NCI-H2227 treated with DMSO at 0.1 percent for 48 hours (cell line): ENCODE measurements around the gene DSCAML1.
A peak's percentile ranks its signal among the peaks of the same experiment; 100 is the strongest.

ENCODE experiments used
- DNase-seq: peaks from one replicate; lab custom pipeline; 2025; lab: John Stamatoyannopoulos, UW

Gene DSCAML1

DNA sequence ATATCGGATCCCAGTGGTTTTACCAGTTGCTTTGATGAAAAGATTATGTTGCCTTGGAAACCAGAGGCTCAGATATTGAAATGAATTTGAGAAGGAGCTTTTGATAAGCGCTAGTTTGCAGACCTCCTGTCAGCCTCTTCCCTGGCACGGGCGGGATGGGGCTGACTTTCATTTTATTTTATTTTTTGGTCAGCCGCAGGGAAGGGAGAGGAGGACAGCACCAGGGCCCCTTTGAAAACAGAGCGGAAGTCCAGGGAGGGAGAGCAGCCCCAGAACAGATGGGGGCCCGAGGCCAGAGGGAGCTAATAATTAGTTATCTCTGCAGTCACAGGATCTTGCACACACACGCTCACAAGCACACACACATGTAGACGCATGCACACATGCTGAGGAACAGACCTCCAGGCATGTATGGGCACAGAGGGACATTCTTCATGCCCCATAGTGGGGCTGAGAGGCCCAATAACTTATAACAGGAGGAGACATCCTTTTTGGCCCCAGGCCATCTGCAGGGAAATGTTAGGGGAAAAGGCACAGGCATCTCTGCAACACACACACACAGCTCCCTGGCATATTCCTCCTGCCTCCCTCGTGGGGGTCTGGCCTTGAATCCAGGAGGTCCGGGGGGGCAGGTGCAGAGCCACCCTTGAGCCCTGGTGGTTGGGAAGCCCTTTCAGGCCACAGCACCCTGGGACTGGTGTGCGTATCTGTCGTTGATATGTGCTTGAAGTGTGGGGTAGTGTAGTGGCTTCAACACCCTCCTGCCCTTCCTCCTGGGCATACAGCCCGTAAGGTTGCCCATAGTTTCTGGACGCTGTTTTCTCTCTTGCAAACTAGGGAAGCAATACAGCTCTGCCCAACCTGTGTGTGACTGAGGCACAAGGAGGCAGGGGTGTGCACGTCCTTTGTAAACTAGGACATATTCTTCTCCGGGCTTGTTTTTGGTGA lies 352.0 kb downstream of the DSCAML1 start:
- DNase-seq, result peak; percentile 11

DNA sequence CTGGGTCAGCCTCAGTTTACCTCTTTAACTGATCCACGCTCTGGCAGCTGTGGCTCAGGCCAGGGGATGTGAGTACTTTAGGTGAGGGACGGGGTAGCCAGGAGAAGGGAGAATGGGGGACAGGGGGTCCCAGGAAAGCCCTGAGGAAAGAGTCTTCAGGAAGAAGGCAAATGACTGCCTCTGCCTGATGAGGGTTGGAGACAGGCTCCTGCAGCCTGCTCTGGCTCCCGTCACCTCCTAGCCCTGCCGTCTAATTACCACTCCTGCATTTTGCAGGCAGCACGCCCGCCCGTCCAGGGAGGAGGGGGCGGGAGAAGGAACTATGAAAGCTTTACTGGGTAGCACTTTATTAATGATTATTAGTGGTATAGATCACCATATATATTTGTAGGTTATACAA lies 352.8 kb downstream of the DSCAML1 start:
- no peak for DNase-seq

DNA sequence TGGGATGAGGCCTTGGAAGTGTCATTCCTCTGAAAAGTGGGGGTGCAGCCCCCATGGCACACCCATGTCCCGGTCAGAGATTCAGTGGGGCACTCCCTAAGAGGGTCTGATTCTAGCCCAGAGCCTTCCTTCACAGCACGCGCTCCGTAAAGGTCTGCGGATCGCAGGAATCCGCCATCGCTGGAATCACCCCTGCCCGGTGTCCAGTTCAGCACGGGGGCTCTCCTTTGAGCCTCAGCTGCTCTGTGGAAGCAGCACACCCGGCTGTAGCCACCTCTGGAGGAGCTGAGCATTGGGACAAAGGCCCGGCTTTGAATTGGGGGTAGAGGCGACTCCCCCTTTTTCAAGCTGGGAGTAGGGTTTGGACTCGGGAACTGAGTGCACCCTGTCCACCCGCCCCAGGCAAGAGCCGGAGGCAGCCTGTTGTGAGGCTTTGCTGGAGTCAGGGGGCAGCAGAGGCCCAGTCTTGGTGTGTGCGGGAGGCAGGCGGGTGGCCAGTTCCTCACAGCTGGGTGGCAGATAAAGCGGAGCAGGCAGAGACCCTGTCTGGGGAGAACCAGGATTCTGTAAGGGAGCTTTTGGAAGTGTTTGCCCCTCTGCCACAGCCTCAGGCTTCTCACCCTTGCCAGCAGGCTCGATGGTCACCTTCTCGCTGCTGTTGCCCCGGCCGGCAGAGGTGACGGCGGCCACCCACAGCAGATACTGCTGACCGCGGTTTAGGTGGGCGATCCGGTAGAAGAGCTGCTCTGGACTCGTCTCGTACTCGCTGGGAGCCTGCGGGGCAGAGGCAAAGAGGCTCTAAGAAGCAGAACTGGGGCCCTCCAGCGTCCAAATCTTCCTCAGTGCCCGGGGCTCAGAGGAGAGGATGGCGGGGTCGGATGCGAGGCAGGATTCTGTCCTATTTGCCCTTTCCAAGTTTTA lies 353.5 kb downstream of the DSCAML1 start:
- DNase-seq, result peak; percentile 6

DNA sequence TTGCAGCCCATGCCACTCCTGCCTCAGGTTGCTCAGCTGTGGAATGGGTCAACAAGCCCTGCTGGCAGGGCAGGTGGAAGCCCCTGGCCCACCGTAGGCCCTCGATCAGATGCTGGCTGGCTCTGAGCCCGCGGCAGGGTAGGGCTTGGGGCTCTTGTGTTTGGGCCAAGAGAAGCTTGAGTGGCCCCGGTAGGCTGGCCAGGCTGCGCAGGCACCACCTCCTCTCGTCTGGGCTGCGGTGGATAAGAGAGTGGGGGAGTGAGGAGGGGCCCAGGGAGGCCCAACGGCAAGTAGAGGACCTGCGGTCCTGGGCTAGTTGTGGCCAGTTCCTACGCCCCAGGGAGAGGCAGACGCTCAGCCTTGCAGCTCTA lies 354.2 kb downstream of the DSCAML1 start:
- DNase-seq, result no peak

DNA sequence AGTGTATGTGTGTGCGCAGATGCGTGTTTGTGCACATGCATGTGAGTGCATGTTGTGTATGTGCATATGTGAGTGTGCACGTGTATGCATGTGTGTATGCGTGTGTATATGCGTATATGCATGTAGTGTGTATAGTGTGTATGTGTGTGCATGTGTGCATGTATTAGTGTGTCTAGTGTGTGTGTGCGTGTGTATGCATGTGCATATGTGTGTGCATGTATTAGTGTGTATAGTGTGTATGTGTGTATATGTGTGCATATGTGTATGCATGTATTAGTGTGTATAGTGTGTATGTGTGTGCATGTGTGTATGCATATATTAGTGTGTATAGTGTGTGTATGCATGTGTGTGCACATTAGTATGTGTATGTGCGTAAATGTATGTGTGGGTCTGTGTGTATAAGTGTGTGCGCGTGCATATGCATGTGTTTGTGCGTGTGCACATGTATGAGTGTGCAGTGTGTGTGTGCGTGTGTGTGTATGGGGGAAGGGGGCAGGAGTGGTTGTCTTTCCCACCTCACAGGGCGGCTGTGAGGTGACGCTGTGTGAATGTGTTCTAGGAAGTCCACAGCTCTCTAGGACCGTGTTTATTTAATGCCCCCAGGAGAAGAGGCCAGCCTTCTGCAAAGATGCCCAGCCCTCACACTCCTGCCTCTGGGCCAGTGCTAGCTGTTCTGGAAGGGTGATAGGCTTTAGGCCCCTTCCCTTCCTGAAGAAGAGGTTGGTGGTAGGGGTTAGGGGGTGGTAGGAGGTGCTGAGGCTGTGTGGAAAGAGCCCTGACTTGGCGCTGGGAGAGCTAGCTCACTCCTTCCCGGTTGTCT lies 354.8 kb downstream of the DSCAML1 start:
- no peak for DNase-seq

DNA sequence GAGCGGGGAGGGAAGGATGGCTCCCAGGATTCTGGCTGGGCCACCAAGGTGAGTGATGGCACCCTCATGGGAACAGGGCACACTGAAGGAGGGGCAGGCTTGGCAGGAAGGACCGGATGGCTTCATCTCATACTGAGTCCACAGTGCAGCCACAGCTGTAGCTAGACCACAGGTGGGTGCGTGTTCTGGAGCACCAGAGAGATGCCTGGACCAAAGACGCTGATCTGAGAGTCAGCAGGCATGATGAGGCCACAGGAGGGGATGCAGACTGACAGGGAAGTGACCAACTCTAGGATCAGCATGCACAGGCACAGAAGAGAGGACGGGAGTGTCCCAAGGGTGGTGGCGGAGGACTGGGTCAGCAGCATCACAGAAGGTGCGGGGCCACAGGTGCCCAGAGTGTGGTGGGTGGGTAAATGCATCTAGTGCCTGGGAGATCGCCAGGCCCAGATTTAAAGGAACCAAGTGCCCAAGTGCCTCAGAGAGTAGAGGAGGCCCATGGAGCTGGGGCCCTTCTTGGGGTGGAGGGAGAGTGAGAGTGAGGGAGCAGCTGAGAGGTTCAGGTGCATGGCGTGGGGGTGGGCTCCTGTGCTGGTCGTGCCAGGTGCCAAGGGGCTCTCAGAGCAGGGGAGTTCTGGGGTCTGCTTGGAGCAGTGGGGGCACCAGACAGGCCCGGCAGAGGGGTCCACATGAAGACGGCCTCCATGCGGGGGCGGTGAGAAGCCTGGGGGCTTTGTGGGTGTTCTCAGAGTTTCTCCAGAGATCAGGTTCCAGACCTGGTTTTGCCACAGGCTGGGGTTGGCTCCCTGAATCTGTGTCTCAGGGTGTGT lies 355.7 kb downstream of the DSCAML1 start:
- DNase-seq, result no peak

DNA sequence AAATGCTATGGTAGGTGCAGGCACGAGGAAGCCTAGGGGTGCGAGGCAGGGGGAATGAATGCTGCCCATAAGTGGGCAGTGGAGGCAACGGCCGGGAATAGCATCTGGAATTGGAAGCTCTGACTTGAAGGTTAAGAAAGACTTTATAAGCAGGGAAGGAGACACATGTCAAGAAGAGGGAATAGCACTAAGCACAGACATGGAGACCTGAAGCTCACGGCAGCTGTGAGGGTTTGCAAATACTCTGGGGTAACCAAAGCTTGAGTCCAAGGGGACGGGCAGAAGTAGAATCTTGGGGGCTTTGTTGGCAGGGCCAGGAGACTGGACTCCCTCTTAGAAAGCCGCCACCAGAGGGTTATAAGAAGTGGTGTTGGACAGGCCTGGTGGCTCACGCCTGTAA lies 356.8 kb downstream of the DSCAML1 start:
- DNase-seq, result no peak

DNA sequence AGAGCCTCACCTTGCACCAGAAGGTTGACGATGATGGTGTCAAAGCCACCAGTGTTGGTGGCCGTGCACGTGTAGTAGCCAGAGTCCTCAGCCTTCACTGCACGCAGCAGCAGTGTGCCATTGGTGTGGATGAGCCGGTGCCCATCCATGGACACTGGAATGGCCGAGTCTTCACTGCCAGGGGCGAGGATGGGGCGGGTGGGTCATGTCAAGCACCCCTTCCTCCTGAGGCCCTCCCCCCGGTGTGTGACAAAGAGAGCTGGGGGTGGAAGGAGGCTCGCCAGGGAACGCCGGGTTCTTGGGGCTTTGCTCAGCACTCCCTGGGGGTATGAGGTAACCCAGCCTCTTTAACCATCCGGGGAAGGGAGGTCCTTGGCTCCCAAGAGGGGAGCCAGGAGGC lies 357.8 kb downstream of the DSCAML1 start:
- no peak for DNase-seq

DNA sequence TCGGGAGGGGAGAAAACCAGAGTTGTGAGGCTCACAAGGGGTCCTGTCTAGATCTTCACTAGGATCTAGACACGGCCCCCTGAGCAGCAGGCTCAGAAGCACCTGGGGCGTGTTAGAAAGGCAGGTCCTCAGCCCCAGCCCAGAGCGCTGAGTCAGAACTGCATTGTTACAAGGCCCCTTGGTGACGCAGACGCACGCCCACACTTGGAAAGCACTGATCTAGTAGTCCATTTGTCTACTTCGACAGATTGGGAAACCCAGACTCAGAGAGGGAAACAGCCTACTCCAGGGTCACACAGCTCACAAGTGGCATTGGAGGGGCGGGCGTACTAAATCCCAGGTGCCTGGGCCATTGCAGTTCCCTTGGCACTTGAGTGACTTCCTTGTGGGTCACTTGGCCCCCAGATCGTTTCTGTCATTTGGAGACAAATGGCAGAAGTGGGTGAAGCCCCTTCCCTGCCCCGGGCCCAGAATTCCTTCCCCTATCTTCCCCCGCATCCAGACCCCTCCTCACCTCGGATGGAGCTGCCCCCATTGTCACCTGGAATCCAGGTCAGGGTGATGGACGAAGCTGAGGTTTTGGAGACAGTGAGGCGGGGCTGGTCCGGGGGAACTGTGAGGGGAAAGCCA lies 358.5 kb downstream of the DSCAML1 start:
- DNase-seq, result no peak

DNA sequence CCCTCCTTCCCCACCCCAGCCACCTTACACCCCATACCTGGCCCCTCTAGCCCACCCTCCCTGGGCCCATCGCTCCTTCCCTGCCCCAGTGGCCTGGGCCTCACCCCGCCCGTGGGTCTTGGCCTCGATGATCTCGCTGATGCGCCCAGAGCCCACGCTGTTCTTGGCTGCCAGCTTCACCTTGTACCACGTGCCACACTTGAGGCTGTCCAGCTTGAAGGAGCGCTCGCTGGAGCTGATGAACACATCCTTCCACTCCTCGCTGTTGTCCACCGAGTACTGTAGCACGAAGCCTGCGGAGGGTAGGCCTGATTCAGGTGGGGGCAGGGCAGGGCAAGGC lies 359.3 kb downstream of the DSCAML1 start:
- DNase-seq, result no peak

DNA sequence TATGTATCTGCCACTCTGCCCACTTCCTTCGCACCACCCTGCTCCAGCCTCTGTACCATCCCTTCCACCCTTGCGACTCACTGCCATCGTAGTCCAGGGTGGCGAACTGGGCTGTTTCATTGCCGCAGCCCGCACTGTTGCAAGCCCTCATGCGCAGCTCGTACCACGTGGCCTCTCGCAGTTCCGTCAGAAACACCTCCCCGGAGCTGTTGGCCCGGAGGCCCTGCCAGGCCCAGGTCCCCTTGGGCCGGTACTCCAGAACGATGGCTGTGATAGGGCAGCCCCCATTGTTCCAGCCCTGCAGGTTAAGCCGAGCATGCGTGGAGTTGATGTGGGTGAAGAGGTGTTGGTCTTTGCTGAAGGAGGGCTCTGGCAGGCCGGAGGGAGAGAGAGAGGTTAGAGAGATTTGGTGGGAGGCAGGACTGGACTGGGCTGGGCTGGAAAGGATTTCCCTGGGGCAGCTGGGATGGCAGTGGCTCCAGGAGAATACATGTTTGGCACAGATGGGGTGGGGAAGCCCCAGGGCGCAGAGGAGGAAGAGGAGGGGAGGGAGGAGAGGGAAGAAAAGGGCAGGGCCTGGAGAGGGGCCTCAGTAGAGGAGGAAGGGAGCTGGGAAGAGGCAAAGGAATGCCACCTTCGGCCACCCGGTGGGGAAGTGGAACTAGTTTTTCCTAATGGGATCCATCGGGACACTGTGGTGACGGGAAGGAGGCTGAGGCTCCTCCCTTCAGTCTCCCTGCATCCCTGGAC lies 359.8 kb downstream of the DSCAML1 start:
- no peak for DNase-seq

DNA sequence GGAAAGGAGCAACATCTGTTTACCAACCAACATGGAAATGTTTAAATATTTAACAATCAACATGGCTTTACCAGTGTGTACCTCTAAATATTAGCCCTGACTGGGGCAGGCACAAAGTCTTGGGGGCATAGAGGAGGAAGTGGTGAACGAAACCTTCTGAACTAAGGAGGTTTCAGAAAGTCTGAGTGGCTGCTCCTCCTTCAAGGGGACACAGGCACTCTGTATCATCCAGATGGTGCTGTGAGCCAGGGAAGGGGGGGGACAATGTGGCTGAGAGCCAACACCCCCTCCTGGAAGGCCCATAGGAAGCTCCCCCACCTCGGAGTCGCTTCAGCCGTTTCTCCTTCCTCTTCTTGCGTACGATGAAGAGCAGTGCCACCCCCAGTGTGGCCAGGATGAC lies 361.7 kb downstream of the DSCAML1 start:
- no peak for DNase-seq

DNA sequence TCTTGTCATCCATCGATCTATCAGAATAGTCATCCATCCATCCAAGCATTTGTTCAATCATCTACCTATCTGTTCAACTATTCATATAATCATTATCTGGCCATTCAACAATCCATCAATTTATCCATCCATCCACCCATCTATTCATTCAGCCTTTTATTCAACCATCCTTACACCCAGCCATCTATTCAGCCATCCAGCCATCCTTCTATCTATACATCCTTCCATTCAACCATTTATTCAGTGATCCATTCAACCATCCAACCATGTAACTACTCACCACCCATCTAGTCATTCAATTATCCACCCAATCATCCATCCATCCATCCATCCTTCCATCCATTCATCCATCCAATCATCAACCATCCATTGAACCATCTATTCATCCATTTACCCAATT lies 362.5 kb downstream of the DSCAML1 start:
- DNase-seq, result no peak

DNA sequence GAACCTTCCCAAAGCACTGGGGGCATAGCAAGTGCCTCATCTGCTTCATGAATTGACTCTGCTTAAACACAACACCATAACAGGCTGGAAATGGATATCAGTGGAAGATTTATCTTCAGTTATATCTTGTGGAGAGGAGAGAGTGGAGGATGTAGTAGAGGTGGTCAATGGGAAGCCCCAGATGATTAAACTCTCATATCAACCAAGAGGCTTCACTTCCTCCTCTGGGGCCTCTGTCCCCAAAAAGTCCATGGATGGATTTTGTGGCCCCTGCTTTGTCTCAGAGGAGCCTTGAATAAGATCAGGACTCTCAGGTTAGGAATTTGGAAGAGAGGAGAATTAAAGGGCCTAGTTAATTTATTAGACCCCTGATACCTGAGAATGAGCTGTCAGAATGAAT lies 363.3 kb downstream of the DSCAML1 start:
- DNase-seq, result no peak

DNA sequence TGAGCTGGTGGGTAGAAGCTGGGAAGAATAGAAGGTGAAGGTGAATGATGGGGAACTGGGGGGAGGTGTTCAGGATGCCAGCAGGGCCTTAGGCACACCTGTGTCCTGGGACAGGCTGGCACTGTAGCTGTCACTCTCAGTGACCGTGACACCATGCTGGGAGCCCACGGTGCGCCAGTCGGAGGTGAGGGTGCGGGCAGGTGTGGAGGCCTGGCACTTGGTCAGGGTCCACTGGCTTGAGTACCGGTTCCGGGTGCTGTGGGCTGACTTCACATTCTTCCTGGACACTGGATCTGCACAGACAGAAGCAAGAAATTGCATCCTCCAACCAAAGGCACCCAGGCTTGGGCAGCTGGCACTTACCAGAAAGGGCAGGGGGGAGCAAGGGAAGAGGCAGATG lies 365.6 kb downstream of the DSCAML1 start:
- no peak for DNase-seq

DNA sequence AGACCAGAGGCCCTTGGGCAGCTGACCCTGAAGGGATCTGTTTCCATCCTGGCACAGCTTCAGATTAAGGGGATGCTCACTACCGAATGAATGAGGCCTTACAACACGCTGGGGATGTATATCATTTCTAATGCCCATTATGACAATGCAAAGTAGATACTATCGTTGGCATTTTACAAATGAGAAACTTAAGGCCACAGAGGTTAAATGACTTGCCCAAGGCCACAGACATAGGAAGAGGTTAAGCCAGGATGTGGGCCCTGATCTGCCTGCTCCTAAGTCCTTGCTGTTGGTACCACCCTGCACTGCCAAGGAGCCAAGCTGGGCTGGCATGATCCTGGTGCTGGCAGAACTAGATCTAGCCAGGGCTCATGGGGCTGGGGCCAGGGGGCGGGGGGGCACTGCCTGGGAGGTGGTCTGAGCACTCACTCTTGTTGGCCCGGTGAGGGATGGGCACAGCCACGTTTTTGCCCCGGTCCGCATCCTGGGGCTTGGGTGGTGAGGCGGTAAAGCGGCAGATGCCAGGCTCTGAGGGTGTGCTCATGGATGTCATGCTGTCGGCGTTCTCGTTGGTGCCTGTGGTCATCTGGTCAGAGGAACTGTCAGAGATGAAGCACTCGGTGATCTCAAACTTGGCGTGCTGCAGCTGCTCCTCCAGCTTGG lies 366.6 kb downstream of the DSCAML1 start:
- DNase-seq, result no peak

DNA sequence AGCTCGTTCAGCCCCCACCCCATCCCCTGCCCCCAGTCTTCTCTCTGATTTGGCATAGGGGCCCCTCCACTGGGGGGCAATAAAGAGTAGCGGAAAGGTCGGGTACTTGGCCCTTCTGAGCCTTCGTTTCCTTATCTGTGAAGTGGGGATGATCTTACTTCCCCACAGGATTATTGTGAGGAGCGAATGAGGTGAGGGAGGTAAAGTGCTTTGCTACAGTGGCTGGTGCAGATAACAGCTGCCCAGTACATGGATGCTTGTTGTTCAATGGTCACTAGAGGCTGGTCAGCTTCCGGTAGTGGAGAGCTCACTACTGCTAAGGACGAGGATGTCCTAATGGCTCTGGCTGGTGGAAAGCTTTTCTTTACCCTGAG lies 368.2 kb downstream of the DSCAML1 start:
- no peak for DNase-seq

DNA sequence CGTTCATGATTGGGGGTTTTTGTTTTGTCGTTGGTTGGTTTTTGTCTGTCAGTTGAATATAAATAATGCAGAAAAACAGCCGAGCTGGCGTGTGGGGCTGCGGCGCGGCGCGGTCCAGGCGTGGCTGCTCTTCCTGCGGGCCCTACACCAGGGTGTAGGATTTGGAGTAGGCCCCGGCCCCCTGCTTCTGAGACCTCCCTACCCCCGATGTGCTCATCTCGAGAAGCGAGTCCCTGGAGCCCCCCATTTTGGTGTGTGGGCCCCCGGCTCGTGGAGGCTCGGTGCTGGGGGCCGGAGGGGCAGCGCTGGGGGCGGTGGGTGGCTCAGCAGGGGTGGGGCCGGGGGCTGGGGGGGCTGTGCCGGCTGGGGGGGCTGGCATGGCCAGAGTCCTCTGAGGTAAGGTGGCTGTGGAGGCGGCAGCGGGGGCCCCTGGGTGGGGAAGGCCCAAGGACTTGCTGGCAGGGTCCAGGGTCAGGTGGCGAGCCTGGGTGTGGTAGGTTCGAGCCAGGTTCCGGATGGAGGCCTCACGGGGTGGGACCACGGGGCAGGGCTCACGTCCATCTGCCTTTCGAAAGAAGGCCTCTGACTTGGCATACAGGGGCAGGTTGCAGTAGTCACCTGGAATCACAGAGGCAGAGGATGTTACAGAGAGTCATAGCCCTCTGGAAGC lies 368.7 kb downstream of the DSCAML1 start:
- DNase-seq, result no peak

DNA sequence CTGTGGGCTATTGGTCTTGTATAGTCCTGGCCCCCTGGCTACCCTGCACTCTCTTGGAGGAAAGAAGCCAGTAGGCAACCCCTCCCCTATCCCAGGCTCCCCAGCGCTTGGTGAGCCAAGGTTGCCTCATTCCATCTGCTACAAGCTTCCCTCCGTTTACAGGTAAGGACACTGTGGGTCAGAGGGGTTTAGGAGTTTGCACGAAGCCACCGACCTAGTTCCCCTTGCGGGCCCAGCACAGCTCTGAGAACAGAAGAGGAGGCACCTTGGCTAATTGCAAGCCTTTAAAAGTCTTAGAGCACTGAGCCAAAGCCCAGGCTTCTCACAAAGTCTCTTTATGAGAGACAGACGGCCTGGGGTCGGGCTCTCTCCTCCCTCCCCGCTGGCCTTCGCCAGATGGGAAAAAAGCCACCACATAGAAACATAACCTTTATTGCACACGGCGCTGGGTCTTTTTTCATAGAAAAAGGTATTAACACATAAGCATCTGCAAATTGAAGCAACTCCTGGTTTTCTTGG lies 369.6 kb downstream of the DSCAML1 start:
- no peak for DNase-seq
